Endothelial cell (in vitro differentiated cells): ENCODE results near the gene CAGE1. TPM values are rescaled to one million over a fixed set of nuclear protein-coding genes. Genes with fewer than 3 reads are reported as not detected.

Source experiments
- DNase-seq: peaks from one replicate; pipeline ENCODE4 v3.0.0; 2021; ENCODE audit warnings: low spot score
- H3K27ac Mint-ChIP-seq: one replicate; pipeline ENCODE4 v1.8.0; 2021; ENCODE audit warnings: mixed read lengths, inconsistent platforms; ENCODE audit not compliant: unreplicated experiment
- H3K27me3 Mint-ChIP-seq: one replicate; pipeline ENCODE4 v1.8.0; 2021; ENCODE audit warnings: mild to moderate bottlenecking, moderate library complexity, mixed read lengths, inconsistent platforms; ENCODE audit not compliant: unreplicated experiment
- H3K36me3 Mint-ChIP-seq: one replicate; pipeline ENCODE4 v1.8.0; 2021; ENCODE audit warnings: mild to moderate bottlenecking, low read depth, mixed read lengths, inconsistent platforms; ENCODE audit not compliant: unreplicated experiment
- H3K4me1 Mint-ChIP-seq: one replicate; pipeline ENCODE4 v1.8.0; 2021; ENCODE audit warnings: mild to moderate bottlenecking, mixed read lengths, inconsistent platforms; ENCODE audit not compliant: unreplicated experiment
- H3K4me3 Mint-ChIP-seq: one replicate; pipeline ENCODE4 v1.8.0; 2021; ENCODE audit warnings: mild to moderate bottlenecking, mixed read lengths, inconsistent platforms; ENCODE audit not compliant: unreplicated experiment
- H3K9me3 Mint-ChIP-seq: one replicate; pipeline ENCODE4 v1.8.0; 2021; ENCODE audit warnings: mixed read lengths, inconsistent platforms; ENCODE audit not compliant: unreplicated experiment
- total RNA-seq: library from RNA; stranded (reverse); fragmentation: NEBNext Ultra II Directional; extraction: Animal tissue kit (Norgen Biotek cat#: 25700); gene quantifications from one replicate; pipeline ENCODE4 v1.2.1, GENCODE V29; 2021; ENCODE audit not compliant: unreplicated experiment
- TF ChIP-seq, protein P1 (sequence below): fragments of 200-600 bp; sonication (generic); IDR thresholded peaks from one replicate; pipeline ENCODE4 v1.5.0; 2021; ENCODE audit warnings: antibody characterized with exemption; ENCODE audit not compliant: unreplicated experiment

The CAGE1 gene
- total RNA-seq, 1 donor from 2014 or later, result not detected

DNA sequence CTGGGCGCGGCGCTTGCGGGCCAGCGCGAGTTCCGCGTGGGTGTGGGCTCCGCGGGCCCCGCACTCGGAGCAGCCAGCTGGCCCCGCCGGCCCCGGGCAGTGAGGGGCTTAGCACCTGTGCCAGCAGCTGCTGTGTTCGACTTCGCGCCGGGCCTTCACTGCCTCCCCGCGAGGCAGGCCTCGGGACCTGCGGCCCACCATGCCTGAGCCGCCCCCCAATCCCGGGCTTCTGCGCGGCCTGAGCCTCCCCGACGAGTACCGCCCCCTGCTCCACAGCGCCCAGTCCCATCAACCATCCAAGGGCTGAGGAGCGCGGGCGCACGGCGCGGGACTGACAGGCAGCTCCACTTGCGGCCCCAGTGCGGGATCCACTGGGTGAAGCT is 36.3 kb upstream of the CAGE1 start:
- TF ChIP-seq, protein P1, sequence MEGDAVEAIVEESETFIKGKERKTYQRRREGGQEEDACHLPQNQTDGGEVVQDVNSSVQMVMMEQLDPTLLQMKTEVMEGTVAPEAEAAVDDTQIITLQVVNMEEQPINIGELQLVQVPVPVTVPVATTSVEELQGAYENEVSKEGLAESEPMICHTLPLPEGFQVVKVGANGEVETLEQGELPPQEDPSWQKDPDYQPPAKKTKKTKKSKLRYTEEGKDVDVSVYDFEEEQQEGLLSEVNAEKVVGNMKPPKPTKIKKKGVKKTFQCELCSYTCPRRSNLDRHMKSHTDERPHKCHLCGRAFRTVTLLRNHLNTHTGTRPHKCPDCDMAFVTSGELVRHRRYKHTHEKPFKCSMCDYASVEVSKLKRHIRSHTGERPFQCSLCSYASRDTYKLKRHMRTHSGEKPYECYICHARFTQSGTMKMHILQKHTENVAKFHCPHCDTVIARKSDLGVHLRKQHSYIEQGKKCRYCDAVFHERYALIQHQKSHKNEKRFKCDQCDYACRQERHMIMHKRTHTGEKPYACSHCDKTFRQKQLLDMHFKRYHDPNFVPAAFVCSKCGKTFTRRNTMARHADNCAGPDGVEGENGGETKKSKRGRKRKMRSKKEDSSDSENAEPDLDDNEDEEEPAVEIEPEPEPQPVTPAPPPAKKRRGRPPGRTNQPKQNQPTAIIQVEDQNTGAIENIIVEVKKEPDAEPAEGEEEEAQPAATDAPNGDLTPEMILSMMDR, result no peak
- Mint-ChIP-seq H3K9me3 (no peaks in the 10 kb centered on the region), H3K27ac (no peak overlapping the region), H3K36me3 (no peaks in the 10 kb centered on the region), H3K27me3 (no peaks in the 10 kb centered on the region), H3K4me3 (no peak overlapping the region), H3K4me1 (no peaks in the 10 kb centered on the region)
- DNase-seq, result no peak

DNA sequence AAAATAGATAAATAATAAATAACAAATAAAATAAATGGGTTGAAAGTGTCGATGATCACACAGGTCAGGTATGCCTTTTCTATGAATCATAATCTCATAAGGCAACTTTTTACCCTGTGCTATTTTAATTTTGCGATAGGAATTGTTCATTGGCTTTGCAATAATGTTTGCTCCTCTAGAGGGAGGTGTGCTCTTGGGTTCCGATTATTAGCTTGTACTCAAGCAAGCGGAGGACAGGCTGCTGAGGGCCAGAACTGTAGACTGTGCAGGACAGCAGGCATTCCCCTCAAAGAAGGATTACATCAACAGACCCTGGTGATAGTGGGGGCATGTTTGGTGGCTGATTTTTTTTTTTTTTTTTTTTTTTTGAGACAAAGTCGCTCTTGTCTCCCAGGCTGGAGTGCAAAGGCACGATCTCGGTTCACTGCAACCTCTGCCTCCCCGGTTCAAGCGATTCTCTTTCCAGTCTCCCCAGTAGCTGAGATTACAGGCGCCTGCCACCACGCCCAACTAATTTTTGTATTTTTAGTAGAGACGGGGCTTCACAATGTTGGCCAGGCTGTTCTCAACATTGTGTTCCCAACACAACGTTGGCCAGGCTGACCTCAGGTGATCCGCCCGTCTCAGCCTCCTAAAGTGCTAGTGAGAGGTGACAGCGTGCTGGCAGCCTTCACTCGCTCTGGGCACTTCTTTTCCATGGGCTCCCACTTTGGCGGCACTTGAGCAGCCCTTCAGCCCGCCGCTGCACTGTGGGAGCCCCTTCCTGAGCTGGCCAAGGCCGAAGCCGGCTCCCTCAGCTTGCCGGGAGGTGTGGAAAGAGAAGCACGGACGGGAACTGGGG is 35.6 kb upstream of the CAGE1 start:
- no peaks in the 10 kb centered on the region for H3K4me1 Mint-ChIP-seq
- no peaks in the 10 kb centered on the region for H3K9me3 Mint-ChIP-seq
- no peak for DNase-seq
- TF ChIP-seq, protein P1, result peak; percentile 44
- no peak overlapping the region for H3K27ac Mint-ChIP-seq
- H3K4me3 Mint-ChIP-seq, result no peak overlapping the region
- H3K36me3 Mint-ChIP-seq, result no peaks in the 10 kb centered on the region
- no peaks in the 10 kb centered on the region for H3K27me3 Mint-ChIP-seq

DNA sequence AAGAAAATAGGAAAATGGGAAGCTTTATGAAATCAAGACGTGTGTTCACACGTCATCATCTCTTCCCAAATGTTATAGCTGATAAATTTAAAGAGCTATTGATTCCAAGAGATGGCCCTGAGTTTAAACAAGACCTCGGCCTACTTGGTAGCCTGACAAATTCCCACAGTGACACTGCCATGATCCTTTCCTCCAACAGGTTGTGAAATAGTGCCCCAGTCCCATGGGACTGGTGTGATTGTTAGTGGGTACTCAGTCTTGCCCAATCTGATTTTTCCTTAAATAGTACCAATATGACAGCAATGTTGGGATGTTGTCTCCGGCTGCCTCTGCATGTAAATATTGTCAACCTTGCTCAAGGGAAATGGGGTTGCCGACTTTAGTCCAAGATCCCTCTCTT is 34.5 kb upstream of the CAGE1 start:
- Mint-ChIP-seq H3K27me3 (no peaks in the 10 kb centered on the region), H3K4me3 (no peak overlapping the region)

DNA sequence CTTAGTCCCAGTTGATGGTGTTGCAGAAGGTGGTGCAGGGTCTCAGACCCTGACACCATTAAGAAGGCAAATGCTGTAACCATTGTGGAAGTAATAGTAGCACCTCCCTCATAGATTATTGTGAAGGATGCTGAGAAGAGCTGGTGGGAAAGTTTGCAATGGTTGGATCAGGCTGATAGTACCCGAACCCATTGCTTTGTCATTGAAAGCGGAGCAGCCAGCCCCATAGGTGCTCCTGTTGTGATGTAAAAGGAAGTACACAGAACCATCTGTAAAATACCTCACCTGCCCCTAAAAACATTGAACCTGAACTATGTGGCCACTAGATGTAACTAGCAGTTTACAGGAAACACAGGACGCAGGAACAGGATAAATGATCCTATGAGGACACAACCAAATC is 31.5 kb upstream of the CAGE1 start:
- no peaks in the 10 kb centered on the region for H3K36me3 Mint-ChIP-seq
- TF ChIP-seq, protein P1, result no peak
- DNase-seq, result no peak
- H3K9me3 Mint-ChIP-seq, result no peaks in the 10 kb centered on the region
- H3K27ac Mint-ChIP-seq, result no peak overlapping the region
- no peaks in the 10 kb centered on the region for H3K4me1 Mint-ChIP-seq
- no peak overlapping the region for H3K4me3 Mint-ChIP-seq
- H3K27me3 Mint-ChIP-seq, result no peaks in the 10 kb centered on the region

More for the DNA sequence above, 34.5 kb upstream of the CAGE1 start:
- Mint-ChIP-seq H3K9me3 (no peaks in the 10 kb centered on the region), H3K4me1 (no peaks in the 10 kb centered on the region), H3K27ac (no peak overlapping the region), H3K36me3 (no peaks in the 10 kb centered on the region)
- TF ChIP-seq, protein P1, result no peak
- DNase-seq, result no peak

DNA sequence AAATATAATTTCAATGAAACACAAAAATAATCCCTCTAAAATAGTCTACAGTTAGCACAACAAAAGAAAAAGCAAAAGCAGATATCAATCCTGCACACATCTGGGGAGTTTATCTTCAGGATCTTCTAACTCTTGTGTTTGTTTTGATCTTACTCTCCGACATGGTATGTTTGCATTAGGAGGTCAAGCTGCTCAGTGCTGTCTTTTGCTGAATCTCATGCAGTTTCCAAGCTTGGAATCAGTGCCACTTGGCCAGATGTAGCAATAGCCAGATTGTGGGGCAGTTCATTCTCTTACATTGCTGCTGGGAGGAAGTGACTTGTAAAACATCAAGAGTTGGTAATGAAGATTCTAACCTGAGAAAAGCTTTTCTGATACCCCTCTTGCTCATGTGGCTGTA is 29.5 kb upstream of the CAGE1 start:
- no peaks in the 10 kb centered on the region for H3K4me1 Mint-ChIP-seq
- H3K27me3 Mint-ChIP-seq, result no peaks in the 10 kb centered on the region
- TF ChIP-seq, protein P1, result no peak
- no peak for DNase-seq
- H3K36me3 Mint-ChIP-seq, result peaks cover 3% of the 10 kb centered on the region
- H3K9me3 Mint-ChIP-seq, result no peaks in the 10 kb centered on the region
- H3K27ac Mint-ChIP-seq, result no peak overlapping the region
- no peak overlapping the region for H3K4me3 Mint-ChIP-seq
